ENCODE measurements around the gene AKT3. TPM values are rescaled to one million over a fixed set of nuclear protein-coding genes. Genes with fewer than 3 reads are reported as not detected.

AKT3 gene
- total RNA-seq, 2 experiments from 2014 or later: 80.4 to 88.5 TPM

DNA sequence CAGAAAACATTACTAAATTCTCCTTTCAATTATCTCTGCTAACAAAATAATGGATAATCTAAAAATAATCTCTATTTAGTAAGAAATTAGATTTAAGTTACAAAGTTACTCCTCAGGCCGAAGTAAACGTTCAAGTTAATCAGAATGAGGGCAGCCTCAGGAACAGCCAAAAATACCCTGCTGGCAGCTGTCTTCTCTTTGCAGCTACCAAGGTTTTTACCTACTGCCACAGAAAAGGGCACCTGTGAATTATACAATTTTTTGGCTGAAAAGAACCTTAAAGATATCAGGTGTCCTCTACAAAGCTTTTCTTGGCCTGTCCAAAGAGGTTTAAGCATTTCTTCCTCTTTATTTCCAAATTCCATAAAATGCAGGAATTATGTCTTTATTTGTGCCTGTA is 84.4 kb downstream of the AKT3 start:
- H3K27me3 Mint-ChIP-seq: no peaks in the 10 kb centered on the region
- Histone ChIP-seq H3K27me3 (ENCODE audit: control insufficient read depth in 1 of 2, insufficient read depth in 2 of 2, low read length in 2 of 2) (no peaks in the 10 kb centered on the region), H3K4me3 (ENCODE audit: low read length) (no peak overlapping the region), H3K36me3 (ENCODE audit: insufficient read depth, low read length) (no peaks in the 10 kb centered on the region), H3K4me1 (ENCODE audit: insufficient read depth, low read length) (no peaks in the 10 kb centered on the region), H3K27ac (ENCODE audit: low read depth in 1 of 2, low read length in 2 of 2) (no peak overlapping the region), H3K9me3 (ENCODE audit: control insufficient read depth in 1 of 2, insufficient read depth in 1 of 2, low read length in 2 of 2) (no peaks in the 10 kb centered on the region)
- no peaks in the 10 kb centered on the region for H3K9me3 Mint-ChIP-seq
- intact Hi-C loops (cut with DNase I, micrococcal nuclease): no loop called here
- peak overlapping the region; percentile 35 for H3K27ac Mint-ChIP-seq
- H3K36me3 Mint-ChIP-seq (ENCODE audit: low read depth): peaks cover 6% of the 10 kb centered on the region
- ChIA-PET CTCF (interaction anchor here (1.5 kb wide), 1 partner anchor 13 kb away, joined by 3 read pairs; no protein-coding TSS in a partner anchor), POLR2A (no interaction called here)
- ATAC-seq (ENCODE audit: poor library complexity) (no peak), DNase-seq (no peak)
- H3K4me3 Mint-ChIP-seq: no peak overlapping the region
- TF ChIP-seq CTCF (IDR thresholded peaks at IDR 0.05): no peak
- H3K4me1 Mint-ChIP-seq (ENCODE audit: low read depth): peaks cover 58% of the 10 kb centered on the region

DNA sequence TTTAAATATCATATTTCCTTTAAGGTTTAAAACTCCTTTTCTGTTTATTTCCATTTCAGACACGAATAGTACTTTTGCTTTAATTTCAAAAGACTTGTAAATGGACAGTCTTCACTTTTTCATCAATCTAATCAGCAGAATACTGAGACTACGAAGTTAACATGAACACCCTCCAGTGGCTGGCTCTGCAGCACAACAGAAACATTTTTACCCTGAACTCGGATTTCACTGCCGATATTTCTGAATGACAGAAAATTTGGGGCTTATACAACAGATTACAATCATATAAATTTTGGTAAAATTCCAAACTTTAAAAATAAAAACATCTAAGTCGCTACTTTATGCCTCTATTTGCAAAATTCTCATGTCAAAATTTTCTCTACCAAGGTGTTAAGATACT is 86.2 kb downstream of the AKT3 start:
- Mint-ChIP-seq H3K4me1 (ENCODE audit: low read depth) (peaks cover 53% of the 10 kb centered on the region), H3K4me3 (no peak overlapping the region), H3K27ac (no peak overlapping the region), H3K36me3 (ENCODE audit: low read depth) (no peaks in the 10 kb centered on the region), H3K9me3 (no peaks in the 10 kb centered on the region), H3K27me3 (no peaks in the 10 kb centered on the region)
- Histone ChIP-seq H3K9me3 (ENCODE audit: control insufficient read depth in 1 of 2, insufficient read depth in 1 of 2, low read length in 2 of 2) (no peaks in the 10 kb centered on the region), H3K4me3 (ENCODE audit: low read length) (no peak overlapping the region), H3K27me3 (ENCODE audit: control insufficient read depth in 1 of 2, insufficient read depth in 2 of 2, low read length in 2 of 2) (no peaks in the 10 kb centered on the region), H3K4me1 (ENCODE audit: insufficient read depth, low read length) (no peaks in the 10 kb centered on the region), H3K36me3 (ENCODE audit: insufficient read depth, low read length) (no peaks in the 10 kb centered on the region), H3K27ac (ENCODE audit: low read depth in 1 of 2, low read length in 2 of 2) (no peak overlapping the region)
- intact Hi-C loops (cut with DNase I, micrococcal nuclease): no loop called here
- ChIA-PET CTCF (no interaction called here), POLR2A (no interaction called here)
- DNase-seq (no peak), ATAC-seq (ENCODE audit: poor library complexity) (no peak)
- TF ChIP-seq CTCF (IDR thresholded peaks at IDR 0.05): no peak

DNA sequence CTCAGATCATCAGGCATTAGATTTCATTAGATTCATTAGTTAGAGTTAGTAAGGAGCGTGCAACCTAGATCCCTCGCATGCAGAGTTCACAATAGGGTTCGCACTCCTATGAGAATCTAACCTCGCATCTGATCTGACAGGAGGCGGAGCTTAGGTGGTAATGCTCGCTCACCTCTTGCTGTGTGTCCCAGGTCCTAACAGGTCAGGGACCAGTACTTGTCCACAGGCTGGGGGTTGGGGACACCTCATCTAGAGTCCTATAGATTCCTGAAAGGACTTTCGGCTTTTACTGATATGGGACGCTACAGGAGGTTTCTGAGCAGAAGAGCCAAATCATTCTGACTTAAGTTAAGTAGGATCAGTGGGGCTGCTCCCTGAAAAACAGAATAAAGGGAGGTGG is 91.4 kb downstream of the AKT3 start:
- POLR2A ChIA-PET: interaction anchor here (0.7 kb wide), 1 partner anchor 8 kb away, joined by 3 read pairs; no protein-coding TSS in a partner anchor
- Mint-ChIP-seq H3K9me3 (no peaks in the 10 kb centered on the region), H3K27me3 (no peaks in the 10 kb centered on the region), H3K36me3 (ENCODE audit: low read depth) (no peaks in the 10 kb centered on the region), H3K4me1 (ENCODE audit: low read depth) (peaks cover 65% of the 10 kb centered on the region), H3K27ac (peak overlapping the region; percentile 18), H3K4me3 (no peak overlapping the region)
- DNase-seq (no peak), ATAC-seq (ENCODE audit: poor library complexity) (no peak)
- Histone ChIP-seq H3K27me3 (ENCODE audit: control insufficient read depth in 1 of 2, insufficient read depth in 2 of 2, low read length in 2 of 2) (no peaks in the 10 kb centered on the region), H3K36me3 (ENCODE audit: insufficient read depth, low read length) (no peaks in the 10 kb centered on the region), H3K9me3 (ENCODE audit: control insufficient read depth in 1 of 2, insufficient read depth in 1 of 2, low read length in 2 of 2) (no peaks in the 10 kb centered on the region), H3K27ac (ENCODE audit: low read depth in 1 of 2, low read length in 2 of 2) (no peak overlapping the region), H3K4me1 (ENCODE audit: insufficient read depth, low read length) (peaks cover 6% of the 10 kb centered on the region), H3K4me3 (ENCODE audit: low read length) (no peak overlapping the region)
- intact Hi-C loops (cut with DNase I, micrococcal nuclease): no loop called here
- CTCF ChIA-PET: interaction anchor here (1.1 kb wide), 1 partner anchor 13 kb away, joined by 3 read pairs; no protein-coding TSS in a partner anchor
- no peak for TF ChIP-seq CTCF (IDR thresholded peaks at IDR 0.05)
